ENCODE data around the gene CUEDC2.

Gene CUEDC2

GRCh38 chr10:102409604-102410428 lies 22.6 kb downstream of the CUEDC2 start:
- DNase-seq (ENCODE audit: low read depth in 2 of 2): no peak

GRCh38 chr10:102408728-102409603 lies 23.4 kb downstream of the CUEDC2 start:
- DNase-seq (ENCODE audit: low read depth in 2 of 2): no peak

GRCh38 chr10:102408131-102408727 lies 24.1 kb downstream of the CUEDC2 start:
- DNase-seq (ENCODE audit: low read depth in 2 of 2): no peak

- no peak for DNase-seq (ENCODE audit: low read depth in 2 of 2)
These were observed 24.8 kb downstream of the CUEDC2 start for GRCh38 chr10:102407425-102408130.

GRCh38 chr10:102406815-102407214 lies 25.6 kb downstream of the CUEDC2 start:
- DNase-seq (ENCODE audit: low read depth in 2 of 2): no peak

- no peak for DNase-seq (ENCODE audit: low read depth in 2 of 2)
These were observed 26.7 kb downstream of the CUEDC2 start for GRCh38 chr10:102405632-102406031.

- DNase-seq (ENCODE audit: low read depth in 2 of 2): no peak
These were observed 27.2 kb downstream of the CUEDC2 start for GRCh38 chr10:102405108-102405571.

- no peak for DNase-seq (ENCODE audit: low read depth in 2 of 2)
These were observed 27.8 kb downstream of the CUEDC2 start for GRCh38 chr10:102404361-102405107.

- DNase-seq (ENCODE audit: low read depth in 2 of 2): no peak
These were observed 29.3 kb downstream of the CUEDC2 start for GRCh38 chr10:102403115-102403514.

GRCh38 chr10:102402512-102402896 lies 29.9 kb downstream of the CUEDC2 start:
- no peak for DNase-seq (ENCODE audit: low read depth in 2 of 2)

- no peak for DNase-seq (ENCODE audit: low read depth in 2 of 2)
These were observed 30.5 kb downstream of the CUEDC2 start for GRCh38 chr10:102401735-102402511.

GRCh38 chr10:102401342-102401654 lies 31.1 kb downstream of the CUEDC2 start:
- DNase-seq (ENCODE audit: low read depth in 2 of 2): no peak

- no peak for DNase-seq (ENCODE audit: low read depth in 2 of 2)
These were observed 31.6 kb downstream of the CUEDC2 start for GRCh38 chr10:102400598-102401341.

GRCh38 chr10:102400076-102400475 lies 32.3 kb downstream of the CUEDC2 start:
- no peak for DNase-seq (ENCODE audit: low read depth in 2 of 2)

- DNase-seq (ENCODE audit: low read depth in 2 of 2): peak; percentile 56 to 59
These were observed 33.0 kb downstream of the CUEDC2 start for GRCh38 chr10:102399217-102400021.

- DNase-seq (ENCODE audit: low read depth in 2 of 2): no peak
These were observed 34.0 kb downstream of the CUEDC2 start for GRCh38 chr10:102398172-102399020.

- DNase-seq (ENCODE audit: low read depth in 2 of 2): no peak
These were observed 34.9 kb downstream of the CUEDC2 start for GRCh38 chr10:102397222-102398171.

Measured in fibroblast of skin of left quadriceps (primary cell).